Activated naive CD4-positive, alpha-beta T cell treated with anti-CD3 and anti-CD28 coated beads for 36 hours (primary cell): Measurements from ENCODE around the gene PTPRF. TPM values are rescaled to one million over a fixed set of nuclear protein-coding genes. Genes with fewer than 3 reads are reported as not detected.
"Not testable (repeated sequence)": the region's sequence is repeated elsewhere in the genome, so short reads cannot be mapped to it uniquely, and the experiment has no call there.

Experiments used
- CTCF ChIA-PET: fragments of 350-600 bp; sonication (Branson Sonifier 250); formaldehyde crosslinking; loops from one replicate; lab custom pipeline; 2021; ENCODE audit warnings: antibody characterized with exemption; lab: Charles Lee
- DNase-seq: peaks from one replicate; pipeline ENCODE4 v3.0.0-alpha.2; 2020
- H3K27ac Mint-ChIP-seq: one replicate; pipeline ENCODE4 v1.8.0; 2021; ENCODE audit warnings: mild to moderate bottlenecking, mixed read lengths
- H3K27me3 Mint-ChIP-seq: one replicate; pipeline ENCODE4 v1.8.0; 2021; ENCODE audit warnings: low read depth, mixed read lengths
- H3K36me3 Mint-ChIP-seq: one replicate; pipeline ENCODE4 v1.8.0; 2021; ENCODE audit warnings: low read depth, mixed read lengths
- H3K4me1 Mint-ChIP-seq: one replicate; pipeline ENCODE4 v1.8.0; 2021; ENCODE audit warnings: low read depth, mixed read lengths
- H3K4me3 Mint-ChIP-seq: one replicate; pipeline ENCODE4 v1.8.0; 2021; ENCODE audit warnings: mild to moderate bottlenecking, moderate library complexity, mixed read lengths
- H3K9me3 Mint-ChIP-seq: one replicate; pipeline ENCODE4 v1.8.0; 2021; ENCODE audit warnings: mixed read lengths
- intact Hi-C: fragments of 100-400 bp; cut with micrococcal nuclease; formaldehyde crosslinking; loops from one replicate; pipeline ENCODE4 v1.15.1; 2023
- total RNA-seq, 2 experiments: library from RNA; stranded (reverse); gene quantifications; one replicate each; pipeline ENCODE4 v1.2.3, GENCODE V29; 2021

PTPRF gene
- total RNA-seq, 2 experiments from 2014 or later: 1.0 to 2.3 TPM

GRCh38 chr1:43622471-43622870, 91.8 kb downstream of the PTPRF start:
- H3K36me3 Mint-ChIP-seq: no peaks in the 10 kb centered on the region
- H3K9me3 Mint-ChIP-seq: no peaks in the 10 kb centered on the region
- no peaks in the 10 kb centered on the region for H3K4me1 Mint-ChIP-seq
- no peak for DNase-seq
- intact Hi-C loops: no loop called here
- H3K4me3 Mint-ChIP-seq: no peak overlapping the region
- CTCF ChIA-PET: no interaction called here
- no peaks in the 10 kb centered on the region for H3K27me3 Mint-ChIP-seq
- H3K27ac Mint-ChIP-seq: no peak overlapping the region

- CTCF ChIA-PET: no interaction called here
- DNase-seq: no peak
- Mint-ChIP-seq H3K27ac (no peak overlapping the region), H3K9me3 (no peaks in the 10 kb centered on the region), H3K27me3 (no peaks in the 10 kb centered on the region), H3K4me3 (no peak overlapping the region), H3K36me3 (no peaks in the 10 kb centered on the region), H3K4me1 (no peaks in the 10 kb centered on the region)
- intact Hi-C loops: no loop called here
Observed at GRCh38 chr1:43622901-43623780, 92.5 kb downstream of the PTPRF start.

- Mint-ChIP-seq H3K9me3 (no peaks in the 10 kb centered on the region), H3K27me3 (no peaks in the 10 kb centered on the region), H3K27ac (no peak overlapping the region), H3K4me1 (no peaks in the 10 kb centered on the region), H3K4me3 (no peak overlapping the region), H3K36me3 (no peaks in the 10 kb centered on the region)
- CTCF ChIA-PET: interaction anchor here (1.5 kb wide), 1 partner anchor 310 kb away, joined by 3 read pairs; no protein-coding TSS in a partner anchor
- DNase-seq: no peak
- intact Hi-C loops: no loop called here
Observed at GRCh38 chr1:43625063-43625780, 94.5 kb downstream of the PTPRF start.

- CTCF ChIA-PET: interaction anchor here (0.6 kb wide), 1 partner anchor 23 kb away, joined by 3 read pairs; no protein-coding TSS in a partner anchor
Observed at GRCh38 chr1:43632135-43632670, 101.5 kb downstream of the PTPRF start.

GRCh38 chr1:43634721-43635120, 104.0 kb downstream of the PTPRF start:
- CTCF ChIA-PET: no interaction called here
- Mint-ChIP-seq H3K27ac (no peak overlapping the region), H3K9me3 (no peaks in the 10 kb centered on the region), H3K27me3 (no peaks in the 10 kb centered on the region), H3K4me1 (no peaks in the 10 kb centered on the region), H3K4me3 (no peak overlapping the region), H3K36me3 (no peaks in the 10 kb centered on the region)
- no peak for DNase-seq
- intact Hi-C loops: no loop called here

More at GRCh38 chr1:43632135-43632670, 101.5 kb downstream of the PTPRF start:
- Mint-ChIP-seq H3K9me3 (no peaks in the 10 kb centered on the region), H3K4me1 (no peaks in the 10 kb centered on the region), H3K36me3 (no peaks in the 10 kb centered on the region), H3K27me3 (no peaks in the 10 kb centered on the region), H3K4me3 (no peak overlapping the region), H3K27ac (no peak overlapping the region)
- no peak for DNase-seq
- intact Hi-C loops: no loop called here

GRCh38 chr1:43636006-43636641, 105.4 kb downstream of the PTPRF start:
- CTCF ChIA-PET: interaction anchor here (0.6 kb wide), 1 partner anchor 300 kb away, joined by 5 read pairs; no protein-coding TSS in a partner anchor
- no peak for DNase-seq
- H3K36me3 Mint-ChIP-seq: no peaks in the 10 kb centered on the region
- H3K4me1 Mint-ChIP-seq: no peaks in the 10 kb centered on the region
- H3K27ac Mint-ChIP-seq: no peak overlapping the region
- intact Hi-C loops: no loop called here
- H3K27me3 Mint-ChIP-seq: no peaks in the 10 kb centered on the region
- no peak overlapping the region for H3K4me3 Mint-ChIP-seq
- no peaks in the 10 kb centered on the region for H3K9me3 Mint-ChIP-seq

GRCh38 chr1:43637267-43637666, 106.6 kb downstream of the PTPRF start:
- intact Hi-C loops: no loop called here
- H3K27ac Mint-ChIP-seq: no peak overlapping the region
- no peaks in the 10 kb centered on the region for H3K4me1 Mint-ChIP-seq
- H3K27me3 Mint-ChIP-seq: no peaks in the 10 kb centered on the region
- no peak overlapping the region for H3K4me3 Mint-ChIP-seq
- no peaks in the 10 kb centered on the region for H3K36me3 Mint-ChIP-seq
- DNase-seq: no peak
- no peaks in the 10 kb centered on the region for H3K9me3 Mint-ChIP-seq
- CTCF ChIA-PET: no interaction called here

- DNase-seq, intact Hi-C loops, H3K4me3 Mint-ChIP-seq, H3K36me3 Mint-ChIP-seq, H3K4me1 Mint-ChIP-seq, H3K27me3 Mint-ChIP-seq, CTCF ChIA-PET, H3K9me3 Mint-ChIP-seq, H3K27ac Mint-ChIP-seq: not testable (repeated sequence)
Observed at GRCh38 chr1:43638381-43638780, 107.7 kb downstream of the PTPRF start.

- Mint-ChIP-seq H3K9me3 (no peaks in the 10 kb centered on the region), H3K4me3 (no peak overlapping the region), H3K27me3 (peaks cover 3% of the 10 kb centered on the region), H3K36me3 (no peaks in the 10 kb centered on the region), H3K4me1 (no peaks in the 10 kb centered on the region), H3K27ac (no peak overlapping the region)
- CTCF ChIA-PET: interaction anchor here (0.7 kb wide), 2 partner anchors 117 to 545 kb away, joined by 3 to 5 read pairs; no protein-coding TSS in a partner anchor
- intact Hi-C loops: loop anchor here (1.0 to 10.0 kb wide), 2 partner anchors 111 to 185 kb away; partner anchors contain the start of gene HYI
- DNase-seq: no peak
Observed at GRCh38 chr1:43639976-43640794, 109.5 kb downstream of the PTPRF start.

GRCh38 chr1:43644558-43644957, 113.9 kb downstream of the PTPRF start:
- Mint-ChIP-seq H3K4me1 (peaks cover 3% of the 10 kb centered on the region), H3K4me3 (no peak overlapping the region), H3K9me3 (no peaks in the 10 kb centered on the region), H3K36me3 (no peaks in the 10 kb centered on the region), H3K27ac (no peak overlapping the region), H3K27me3 (peaks cover 5% of the 10 kb centered on the region)
- intact Hi-C loops: loop anchor here (10.0 kb wide), 1 partner anchor 190 kb away; the partner anchor contains the start of gene HYI
- CTCF ChIA-PET: interaction anchor here (1.4 kb wide), 1 partner anchor 289 kb away, joined by 3 read pairs; the partner anchor contains the start of gene ARTN
- DNase-seq: no peak

GRCh38 chr1:43645461-43645860, 114.8 kb downstream of the PTPRF start:
- H3K4me3 Mint-ChIP-seq: no peak overlapping the region
- H3K36me3 Mint-ChIP-seq: peaks cover 2% of the 10 kb centered on the region
- CTCF ChIA-PET: interaction anchor here (0.5 to 1.4 kb wide), 2 partner anchors 9 to 288 kb away, joined by 3 to 4 read pairs; partner anchors contain the start of gene ARTN
- peaks cover 3% of the 10 kb centered on the region for H3K4me1 Mint-ChIP-seq
- peaks cover 5% of the 10 kb centered on the region for H3K27me3 Mint-ChIP-seq
- intact Hi-C loops: loop anchor here (10.0 kb wide), 1 partner anchor 191 kb away; the partner anchor contains the start of gene HYI
- no peaks in the 10 kb centered on the region for H3K9me3 Mint-ChIP-seq
- DNase-seq: no peak
- H3K27ac Mint-ChIP-seq: no peak overlapping the region
